ENCODE measurements around the gene HS3ST2. TPM values are rescaled to one million over a fixed set of nuclear protein-coding genes. Genes with fewer than 3 reads are reported as not detected.

The HS3ST2 gene
- total and polyA plus RNA-seq, 2 of the 8 experiments (the other 6 are each of a cell fraction or from before 2014, with no cell fraction given) = 1.7 to 3.7 TPM

- peak overlapping the region in 1 of 4 experiments; percentile 34; a peak in 2 of 8 replicates for H3K4me3 ChIP-seq (ENCODE audit: extremely low read depth in 1 of 4, insufficient read depth in 2 of 4, low read depth in 3 of 4, low read length in 4 of 4)
- no peak overlapping the region for H3K14ac ChIP-seq (ENCODE audit: insufficient read length)
- H2BK20ac ChIP-seq (ENCODE audit: low read length) = no peak overlapping the region
- H3K9ac ChIP-seq (replicated peaks in 1 of 4; ENCODE audit: extremely low read depth in 1 of 4, low read depth in 3 of 4, low read length in 3 of 4) = no peak overlapping the region
- no peak overlapping the region for H3K23ac ChIP-seq (ENCODE audit: insufficient read length)
- no peaks in the 10 kb centered on the region for H3K36me3 ChIP-seq (ENCODE audit: control insufficient read depth in 2 of 4, insufficient read depth in 4 of 4, low read length in 3 of 4)
- CTCF ChIA-PET (ENCODE audit: partially characterized antibody) = interaction anchor here (0.6 to 2.8 kb wide), 9 partner anchors 13 to 253 kb away, joined by 3 to 16 read pairs (median 4); no protein-coding TSS in a partner anchor
- 21% methylated on average over 8 of the region's 8 CpGs; no CpG with 5 or more reads in 1 of the 2 experiments for WGBS, 2 experiments (ENCODE audit: extremely low coverage in 1 of 2, insufficient coverage in 1 of 2, insufficient read length in 1 of 2, insufficient replicate concordance in 2 of 2, low coverage in 1 of 2, low lambda C conversion rate in 2 of 2, missing lambda C conversion rate in 1 of 2)
- no peaks in the 10 kb centered on the region for H3K79me1 ChIP-seq (ENCODE audit: low read depth, low read length)
- no peak overlapping the region for H4K8ac ChIP-seq (ENCODE audit: extremely low read depth, insufficient read depth, low read length)
- H3K79me2 ChIP-seq (ENCODE audit: control insufficient read depth in 1 of 2, insufficient read depth in 2 of 2, low read length in 2 of 2) = no peaks in the 10 kb centered on the region
- H3K4me1 ChIP-seq (replicated peaks in 1 of 4; ENCODE audit: control insufficient read depth in 3 of 4, insufficient read depth in 4 of 4, low read length in 3 of 4) = peaks cover 3 to 13% (median 5%) of the 10 kb centered on the region in 4 experiments; a peak in 5 of 7 replicates
- no peak overlapping the region for H4K5ac ChIP-seq (ENCODE audit: insufficient read length, low read depth, low read length)
- H2AFZ ChIP-seq (ENCODE audit: low read length) = no peak overlapping the region
- H2AK5ac ChIP-seq (ENCODE audit: low read depth, low read length) = no peak overlapping the region
- DNase-seq (ENCODE audit: low read depth in 1 of 2, low spot score in 2 of 2) = no peak
- H3K27me3 ChIP-seq (replicated peaks in 1 of 4; ENCODE audit: control insufficient read depth in 3 of 4, extremely low read depth in 1 of 4, insufficient read depth in 3 of 4, low read length in 3 of 4) = no peaks in the 10 kb centered on the region; a peak in 1 of 7 replicates
- no peak overlapping the region for H4K91ac ChIP-seq (replicated peaks; ENCODE audit: insufficient read length, low read length)
- no peak overlapping the region for H3K4ac ChIP-seq (replicated peaks; ENCODE audit: insufficient read length, low read depth, low read length)
- no peaks in the 10 kb centered on the region for H3K23me2 ChIP-seq (ENCODE audit: low read depth, low read length)
- no peak overlapping the region for H3K56ac ChIP-seq (replicated peaks; ENCODE audit: insufficient read length, low read depth, low read length)
- H3K4me2 ChIP-seq (ENCODE audit: insufficient read depth in 1 of 2, low read depth in 2 of 2, low read length in 2 of 2) = peak overlapping the region; percentile 47 to 59
- H3K27ac ChIP-seq (ENCODE audit: low read depth, low read length) = no peak overlapping the region
- peak; percentile 32 for FAIRE-seq
- no peak overlapping the region for H2BK5ac ChIP-seq (ENCODE audit: low read depth, low read length)
- no peak overlapping the region for H2BK15ac ChIP-seq (ENCODE audit: low read length)
- no peak overlapping the region; the same call in 1 of the 2 replicates for H3K18ac ChIP-seq (ENCODE audit: extremely low read depth, low read length)
- POLR2A ChIA-PET (ENCODE audit: partially characterized antibody) = no interaction called here
- no peaks in the 10 kb centered on the region for H3K9me3 ChIP-seq (ENCODE audit: insufficient read depth in 2 of 2, low read depth in 1 of 2, low read length in 1 of 2)
- H4K20me1 ChIP-seq (replicated peaks in 1 of 2; ENCODE audit: control insufficient read depth in 1 of 2, insufficient read depth in 2 of 2, low read length in 2 of 2) = peaks cover 0 to 1% of the 10 kb centered on the region in 2 experiments
- H2BK120ac ChIP-seq (replicated peaks; ENCODE audit: low read depth, low read length) = no peak overlapping the region
- no peak overlapping the region for H2BK12ac ChIP-seq (ENCODE audit: low read depth, low read length)
- TF ChIP-seq TAF7 (optimal IDR thresholded peaks at IDR 0.05; ENCODE audit: borderline replicate concordance, low read depth, low read length) (no peak), RAD21 (IDR thresholded peaks at IDR 0.05 in 1 of 2, conservative IDR thresholded peaks at IDR 0.05 in 1 of 2; ENCODE audit: low read depth in 2 of 2, low read length in 2 of 2) (no peak), JUN (IDR thresholded peaks at IDR 0.05; ENCODE audit: low read depth, low read length) (no peak), EP300 (IDR thresholded peaks at IDR 0.05; ENCODE audit: borderline replicate concordance in 1 of 2, low read depth in 2 of 2, low read length in 2 of 2) (no peak), TAF1 (IDR thresholded peaks at IDR 0.05; ENCODE audit: low read depth, low read length) (no peak), SIN3A (conservative IDR thresholded peaks at IDR 0.05 in 1 of 2, IDR thresholded peaks at IDR 0.05 in 1 of 2; ENCODE audit: low read depth in 1 of 2, low read length in 2 of 2) (no peak), CEBPB (IDR thresholded peaks at IDR 0.05; ENCODE audit: low read depth, low read length) (no peak), PHF8 (conservative IDR thresholded peaks at IDR 0.05; ENCODE audit: low read depth, low read length) (no peak)
- TF ChIP-seq, protein P1, sequence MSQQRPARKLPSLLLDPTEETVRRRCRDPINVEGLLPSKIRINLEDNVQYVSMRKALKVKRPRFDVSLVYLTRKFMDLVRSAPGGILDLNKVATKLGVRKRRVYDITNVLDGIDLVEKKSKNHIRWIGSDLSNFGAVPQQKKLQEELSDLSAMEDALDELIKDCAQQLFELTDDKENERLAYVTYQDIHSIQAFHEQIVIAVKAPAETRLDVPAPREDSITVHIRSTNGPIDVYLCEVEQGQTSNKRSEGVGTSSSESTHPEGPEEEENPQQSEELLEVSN (IDR thresholded peaks at IDR 0.05) = no peak
Measured at GRCh38 chr16:22932032-22932771, 118.2 kb downstream of the HS3ST2 start.
